Measurements from ENCODE around the gene CARS1.

The CARS1 gene

GRCh38 chr11:2990617-2991451 lies 66.4 kb downstream of the CARS1 start:
- DNase-seq, result peak; percentile 49

- no peak for DNase-seq
Observed at GRCh38 chr11:2989551-2989950, 67.7 kb downstream of the CARS1 start.

- DNase-seq, result no peak
Observed at GRCh38 chr11:2989006-2989405, 68.2 kb downstream of the CARS1 start.

- peak; percentile 34 for DNase-seq
Observed at GRCh38 chr11:2987881-2988861, 69.1 kb downstream of the CARS1 start.

GRCh38 chr11:2983908-2984307 lies 73.3 kb downstream of the CARS1 start:
- no peak for DNase-seq

- no peak for DNase-seq
Observed at GRCh38 chr11:2982214-2982613, 75.0 kb downstream of the CARS1 start.

GRCh38 chr11:2981130-2981529 lies 76.1 kb downstream of the CARS1 start:
- DNase-seq, result no peak

- DNase-seq, result no peak
Observed at GRCh38 chr11:2980168-2980840, 76.9 kb downstream of the CARS1 start.

GRCh38 chr11:2977113-2977512 lies 80.1 kb downstream of the CARS1 start:
- DNase-seq, result no peak

- DNase-seq, result no peak
Observed at GRCh38 chr11:2976294-2977063, 80.7 kb downstream of the CARS1 start.

GRCh38 chr11:2975594-2975993 lies 81.6 kb downstream of the CARS1 start:
- DNase-seq, result peak; percentile 73

- no peak for DNase-seq
Observed at GRCh38 chr11:2974272-2974671, 83.0 kb downstream of the CARS1 start.

GRCh38 chr11:2968341-2968900 lies 88.8 kb downstream of the CARS1 start:
- DNase-seq, result no peak

GRCh38 chr11:2964782-2965181 lies 92.4 kb downstream of the CARS1 start:
- DNase-seq, result no peak

- DNase-seq, result peak; percentile 90
Observed at GRCh38 chr11:2963761-2964160, 93.5 kb downstream of the CARS1 start.

GRCh38 chr11:2963112-2963754 lies 94.0 kb downstream of the CARS1 start:
- no peak for DNase-seq

- no peak for DNase-seq
Observed at GRCh38 chr11:2961080-2961479, 96.1 kb downstream of the CARS1 start.

- no peak for DNase-seq
Observed at GRCh38 chr11:2960139-2960538, 97.1 kb downstream of the CARS1 start.

- no peak for DNase-seq
Observed at GRCh38 chr11:2958251-2958650, 99.0 kb downstream of the CARS1 start.

GRCh38 chr11:2955906-2956476 lies 101.2 kb downstream of the CARS1 start:
- DNase-seq, result no peak

- peak; percentile 32 for DNase-seq
Observed at GRCh38 chr11:2954263-2954662, 103.0 kb downstream of the CARS1 start.

All from hematopoietic multipotent progenitor cell treated with erythropoietin and hydrocortisone succinate and interleukin-3 and kit ligand, for 8 days (in vitro differentiated cells).